Dendritic cell treated with granulocyte-macrophage colony-stimulating factor and Interleukin-4, amounts not matched to agents 40 ng/mL and 50 ng/mL, for 4 days (primary cell): ENCODE results near the gene E2F8.

Source experiments
- H3K27ac Mint-ChIP-seq: one replicate; pipeline ENCODE4 v1.8.0; 2022; ENCODE audit warnings: mild to moderate bottlenecking, mixed read lengths
- H3K27me3 Mint-ChIP-seq: one replicate; pipeline ENCODE4 v1.8.0; 2022; ENCODE audit warnings: mild to moderate bottlenecking, mixed read lengths
- H3K36me3 Mint-ChIP-seq: one replicate; pipeline ENCODE4 v1.8.0; 2022; ENCODE audit warnings: low read depth, mixed read lengths
- H3K4me1 Mint-ChIP-seq: one replicate; pipeline ENCODE4 v1.8.0; 2022; ENCODE audit warnings: low read depth, mixed read lengths
- H3K4me3 Mint-ChIP-seq: one replicate; pipeline ENCODE4 v1.8.0; 2022; ENCODE audit warnings: mild to moderate bottlenecking, moderate library complexity, mixed read lengths
- H3K9me3 Mint-ChIP-seq: one replicate; pipeline ENCODE4 v1.8.0; 2022; ENCODE audit warnings: mixed read lengths
- intact Hi-C: fragments of 100-400 bp; cut with micrococcal nuclease; formaldehyde crosslinking; loops from one replicate; pipeline ENCODE4 v1.15.0; 2022

Gene E2F8

DNA sequence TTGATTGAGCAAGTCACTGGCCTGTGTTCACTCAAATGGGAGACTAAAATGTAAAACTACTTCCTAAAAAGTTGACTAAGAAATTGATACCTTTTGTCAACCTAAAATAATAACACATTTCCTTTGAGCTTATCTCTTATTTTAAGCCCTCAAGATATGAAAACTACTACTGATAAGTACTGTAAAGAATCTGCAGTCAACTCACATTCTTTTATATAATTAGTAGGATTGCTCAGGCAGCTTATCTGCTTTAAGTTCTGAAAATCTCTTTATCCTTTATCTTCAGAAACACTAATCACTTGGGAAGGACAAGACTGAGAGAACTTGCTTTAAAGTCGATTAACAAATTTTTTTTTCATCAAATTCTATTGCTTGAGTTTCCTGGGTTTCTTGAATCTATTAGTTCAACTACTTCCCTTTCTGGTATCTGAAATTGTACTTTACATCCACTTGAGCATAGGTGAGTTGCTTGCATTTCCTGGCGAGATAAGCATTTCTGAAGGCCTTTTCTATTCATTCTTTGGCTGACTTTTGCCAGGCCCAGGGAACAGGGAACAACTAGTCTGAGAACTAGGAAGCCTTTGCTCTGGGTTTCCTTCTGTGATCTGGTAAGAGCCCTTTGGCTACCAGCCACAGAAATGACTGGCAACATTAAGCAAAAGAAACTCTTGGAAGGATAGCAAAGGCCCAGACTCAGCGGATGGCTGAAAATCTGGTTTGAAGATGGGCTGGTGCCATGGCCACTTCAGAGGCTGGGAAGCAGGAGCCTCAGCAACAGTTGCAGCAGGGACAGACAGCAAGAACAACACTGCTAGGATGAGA lies 19.6 kb downstream of the E2F8 start:
- H3K4me3 Mint-ChIP-seq = no peak overlapping the region

DNA sequence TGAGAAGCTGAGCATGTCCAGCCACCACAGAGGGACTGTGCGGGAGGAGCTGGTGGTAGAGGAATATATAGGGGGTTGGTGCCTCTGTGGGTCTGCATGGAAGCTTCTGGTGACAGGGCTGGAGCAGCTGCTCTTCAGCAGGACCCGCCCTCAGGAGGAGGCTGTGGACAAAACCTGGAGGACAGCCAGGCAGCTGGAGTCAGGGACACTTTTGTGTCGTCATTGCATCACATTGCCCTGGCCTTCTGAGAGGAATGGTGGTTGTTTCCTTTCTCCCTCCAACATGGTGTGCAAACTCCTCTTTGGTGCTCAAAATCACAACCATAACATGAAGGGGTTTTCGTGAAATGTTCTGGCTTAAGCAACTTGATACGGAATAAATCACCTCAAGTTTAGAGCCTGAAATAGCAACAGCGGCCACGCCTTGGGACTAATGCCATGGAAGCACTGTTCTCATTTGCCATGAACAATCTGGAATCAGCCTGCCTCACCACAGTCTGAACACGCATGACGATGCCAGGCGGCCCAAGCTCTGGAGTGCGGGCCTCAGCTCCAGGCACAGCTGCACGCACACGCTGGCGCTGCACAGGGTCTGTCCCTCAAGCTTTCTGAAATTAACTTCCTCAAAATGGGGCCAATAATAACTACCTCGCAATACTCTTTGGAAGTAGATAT lies 21.8 kb downstream of the E2F8 start:
- H3K4me1 Mint-ChIP-seq = no peaks in the 10 kb centered on the region
- peaks cover 1% of the 10 kb centered on the region for H3K27me3 Mint-ChIP-seq
- H3K36me3 Mint-ChIP-seq = no peaks in the 10 kb centered on the region
- H3K4me3 Mint-ChIP-seq = no peak overlapping the region
- intact Hi-C loops = no loop called here
- no peaks in the 10 kb centered on the region for H3K9me3 Mint-ChIP-seq
- no peak overlapping the region for H3K27ac Mint-ChIP-seq

More for the DNA sequence above, 19.6 kb downstream of the E2F8 start:
- H3K36me3 Mint-ChIP-seq = no peaks in the 10 kb centered on the region
- H3K9me3 Mint-ChIP-seq = no peaks in the 10 kb centered on the region
- no peak overlapping the region for H3K27ac Mint-ChIP-seq
- H3K27me3 Mint-ChIP-seq = no peaks in the 10 kb centered on the region
- H3K4me1 Mint-ChIP-seq = no peaks in the 10 kb centered on the region
- intact Hi-C loops = no loop called here

DNA sequence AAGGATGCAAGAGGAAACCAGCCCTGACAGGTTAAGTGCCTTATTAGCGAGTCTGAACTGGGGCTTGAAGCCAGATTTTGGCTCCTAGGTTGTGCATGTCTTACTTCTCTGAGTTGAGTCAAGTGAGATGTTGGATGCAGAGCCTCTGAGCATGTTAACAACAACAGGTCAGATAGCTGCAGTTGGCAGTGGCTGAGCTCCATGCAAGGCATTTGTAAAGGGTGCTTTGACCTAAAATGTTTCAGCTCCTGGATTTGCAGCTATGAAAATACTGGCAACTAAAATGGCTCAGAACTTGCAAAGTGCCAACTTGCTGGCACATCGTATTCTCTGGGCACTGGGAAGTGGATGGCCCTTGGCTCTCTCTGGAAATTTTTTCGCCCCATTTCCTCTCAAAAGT lies 22.5 kb downstream of the E2F8 start:
- no peak overlapping the region for H3K4me3 Mint-ChIP-seq
- no peaks in the 10 kb centered on the region for H3K4me1 Mint-ChIP-seq
- H3K9me3 Mint-ChIP-seq = no peaks in the 10 kb centered on the region
- peaks cover 1% of the 10 kb centered on the region for H3K27me3 Mint-ChIP-seq
- intact Hi-C loops = no loop called here
- no peak overlapping the region for H3K27ac Mint-ChIP-seq
- no peaks in the 10 kb centered on the region for H3K36me3 Mint-ChIP-seq

DNA sequence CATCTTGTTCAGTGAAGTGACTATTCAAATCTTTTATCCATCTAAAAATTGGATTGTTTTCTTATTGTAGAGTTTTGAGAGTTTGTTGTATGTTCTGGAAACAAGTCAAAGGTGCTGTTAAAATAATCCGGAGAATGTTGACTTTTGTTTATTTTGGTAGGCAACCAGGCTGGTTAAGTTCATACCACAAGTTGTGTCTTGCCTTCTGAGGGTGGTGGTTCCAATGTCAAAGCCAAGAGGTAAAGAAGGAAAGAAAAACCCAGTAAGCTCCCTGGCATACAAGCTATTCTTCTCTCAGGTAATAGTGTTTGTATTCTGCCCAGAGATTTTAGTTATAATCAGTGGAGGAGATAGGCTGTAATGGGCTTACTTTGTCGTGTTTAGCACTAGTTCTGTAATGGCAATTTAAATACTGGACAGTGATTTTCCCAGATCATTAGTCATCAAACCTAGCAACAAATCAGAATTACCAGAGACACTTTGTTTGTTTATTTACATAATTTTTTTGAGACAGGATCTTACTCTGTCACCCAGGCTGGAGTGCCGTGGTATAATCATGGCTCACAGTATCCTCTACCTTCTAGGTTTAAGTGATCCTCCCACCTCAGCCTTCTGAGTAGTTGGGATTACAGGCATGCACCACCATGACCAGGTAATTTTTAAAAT lies 23.9 kb downstream of the E2F8 start:
- H3K27ac Mint-ChIP-seq = no peak overlapping the region
- no peak overlapping the region for H3K4me3 Mint-ChIP-seq
- no peaks in the 10 kb centered on the region for H3K9me3 Mint-ChIP-seq
- H3K4me1 Mint-ChIP-seq = no peaks in the 10 kb centered on the region
- peaks cover 1% of the 10 kb centered on the region for H3K27me3 Mint-ChIP-seq
- H3K36me3 Mint-ChIP-seq = no peaks in the 10 kb centered on the region
- intact Hi-C loops = no loop called here

DNA sequence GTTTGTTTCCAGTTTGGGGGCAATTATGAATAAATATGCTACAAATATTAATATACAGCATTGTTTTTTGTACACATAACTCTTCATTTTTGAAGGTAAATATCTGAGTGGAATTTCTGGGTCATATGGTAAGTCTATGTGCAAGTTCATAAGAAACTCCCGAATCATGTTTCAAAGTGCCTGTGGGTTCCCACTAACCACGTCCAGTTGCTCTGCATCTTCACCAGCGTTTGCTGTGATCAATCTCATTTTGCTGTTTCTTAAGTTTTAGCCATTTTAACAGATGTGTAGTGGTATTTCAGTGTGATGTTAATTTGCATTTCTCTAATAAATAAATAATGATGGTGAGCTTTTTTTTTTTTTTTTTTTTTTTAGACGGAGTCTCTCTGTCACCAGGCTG lies 24.7 kb downstream of the E2F8 start:
- Mint-ChIP-seq H3K27me3 (peaks cover 1% of the 10 kb centered on the region), H3K4me1 (no peaks in the 10 kb centered on the region), H3K36me3 (no peaks in the 10 kb centered on the region), H3K9me3 (no peaks in the 10 kb centered on the region), H3K4me3 (no peak overlapping the region), H3K27ac (no peak overlapping the region)
- intact Hi-C loops = no loop called here

DNA sequence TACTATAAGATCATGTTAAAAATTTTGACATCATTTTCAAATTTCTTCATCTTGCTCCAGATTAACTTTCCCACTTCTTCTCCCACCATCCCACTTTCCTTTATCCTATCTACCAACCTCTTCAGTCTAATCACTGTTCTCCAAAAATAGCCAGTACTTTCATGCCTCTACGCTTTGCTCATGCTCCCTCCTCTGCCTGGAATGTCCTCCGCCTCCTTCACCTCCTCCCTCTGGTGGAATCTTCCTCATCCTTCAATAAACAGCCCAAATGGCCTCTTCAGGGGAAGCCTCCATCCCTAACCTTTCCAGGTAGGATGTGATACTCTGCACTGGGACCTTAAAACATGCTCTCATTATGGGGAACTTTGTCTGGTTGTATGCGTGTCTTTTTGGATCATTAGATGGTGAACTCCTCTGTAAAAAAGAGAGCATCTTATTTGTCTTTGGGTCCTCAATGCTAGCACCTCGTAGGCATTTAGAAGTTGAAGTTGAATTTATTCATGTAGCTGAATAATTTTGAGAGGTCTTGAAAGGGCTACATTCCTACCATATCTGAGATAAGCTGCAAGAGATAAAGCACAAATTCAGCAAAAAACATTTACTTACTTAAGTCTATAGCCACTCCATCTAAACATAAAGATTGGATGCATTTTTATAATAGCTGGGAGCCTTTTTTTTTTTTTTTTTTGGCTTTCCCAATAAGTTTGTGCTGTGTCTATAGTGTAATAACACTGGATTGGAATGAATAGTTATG lies 31.0 kb downstream of the E2F8 start:
- Mint-ChIP-seq H3K27me3 (no peaks in the 10 kb centered on the region), H3K9me3 (no peaks in the 10 kb centered on the region), H3K27ac (no peak overlapping the region), H3K4me1 (no peaks in the 10 kb centered on the region), H3K4me3 (no peak overlapping the region), H3K36me3 (no peaks in the 10 kb centered on the region)
- intact Hi-C loops = no loop called here

DNA sequence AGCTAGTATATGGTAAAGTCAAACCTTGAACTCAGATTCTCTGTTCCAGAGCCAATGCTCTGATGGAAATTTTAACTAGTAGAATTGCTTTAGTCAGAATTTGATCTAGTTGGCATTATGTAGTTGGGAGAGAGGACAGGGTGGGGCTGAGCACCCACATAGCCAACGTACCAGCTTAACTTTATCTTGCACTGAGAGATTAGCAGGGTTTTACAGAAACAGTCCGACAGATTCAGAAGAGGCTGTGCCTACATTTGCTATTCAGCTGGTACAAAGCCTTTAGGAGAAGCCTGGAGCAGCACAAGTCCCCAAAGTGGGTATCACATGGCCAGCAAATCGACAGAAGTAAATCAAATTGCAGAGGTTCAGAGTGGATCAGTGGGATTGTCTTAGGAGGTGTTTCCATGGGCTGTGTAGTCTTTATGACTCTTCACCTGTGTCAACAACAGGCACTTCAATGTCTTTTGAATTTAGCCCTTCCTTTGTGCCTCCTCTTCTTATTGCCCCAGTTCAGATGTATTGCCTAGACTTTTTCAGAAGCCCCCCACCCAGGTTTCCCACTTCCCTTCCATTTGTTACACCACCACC lies 31.7 kb downstream of the E2F8 start:
- no peaks in the 10 kb centered on the region for H3K9me3 Mint-ChIP-seq
- H3K27ac Mint-ChIP-seq = no peak overlapping the region
- no peaks in the 10 kb centered on the region for H3K27me3 Mint-ChIP-seq
- H3K36me3 Mint-ChIP-seq = no peaks in the 10 kb centered on the region
- intact Hi-C loops = no loop called here
- no peak overlapping the region for H3K4me3 Mint-ChIP-seq
- H3K4me1 Mint-ChIP-seq = no peaks in the 10 kb centered on the region

DNA sequence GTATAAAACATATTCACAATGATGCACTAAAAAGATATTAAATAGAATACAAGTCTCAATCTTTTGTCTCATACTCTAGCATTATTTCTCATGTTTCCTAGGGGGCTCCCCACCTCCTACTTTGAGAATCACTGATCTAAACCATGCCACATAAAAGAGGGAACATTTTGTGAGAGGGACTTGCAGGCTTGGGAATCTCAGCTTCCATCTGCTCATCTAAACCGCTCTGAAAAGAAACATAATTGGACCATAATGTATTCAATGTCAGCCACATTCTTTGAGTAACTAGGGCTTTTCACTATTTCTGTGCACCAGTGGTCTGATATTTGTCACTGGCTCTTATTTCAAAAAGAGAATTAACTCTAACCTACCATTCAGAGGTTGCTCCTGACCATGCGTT lies 32.6 kb downstream of the E2F8 start:
- H3K27ac Mint-ChIP-seq = no peak overlapping the region
- intact Hi-C loops = no loop called here
- no peaks in the 10 kb centered on the region for H3K4me1 Mint-ChIP-seq
- no peaks in the 10 kb centered on the region for H3K9me3 Mint-ChIP-seq
- no peaks in the 10 kb centered on the region for H3K36me3 Mint-ChIP-seq
- H3K4me3 Mint-ChIP-seq = no peak overlapping the region
- no peaks in the 10 kb centered on the region for H3K27me3 Mint-ChIP-seq

DNA sequence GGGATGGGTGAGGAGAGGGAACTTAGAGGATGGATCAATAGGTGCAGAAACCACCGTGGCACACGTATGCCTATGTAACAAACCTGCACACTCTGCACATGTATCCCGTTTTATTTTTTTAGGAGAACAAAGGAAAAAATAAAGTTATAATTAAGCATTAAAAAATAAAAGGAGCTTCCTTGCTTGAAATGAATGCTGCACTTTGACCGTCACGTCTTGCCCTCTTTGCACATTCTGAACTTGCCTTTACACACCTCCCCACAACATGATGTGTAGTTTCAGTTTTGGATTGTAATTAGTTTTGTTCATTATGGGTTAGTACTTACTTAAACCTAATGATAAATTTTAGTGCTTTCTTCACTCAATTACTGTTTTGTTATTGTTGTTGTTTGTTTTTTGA lies 35.9 kb downstream of the E2F8 start:
- Mint-ChIP-seq H3K27ac (no peak overlapping the region), H3K4me3 (no peak overlapping the region), H3K27me3 (no peaks in the 10 kb centered on the region), H3K36me3 (no peaks in the 10 kb centered on the region), H3K4me1 (peaks cover 9% of the 10 kb centered on the region), H3K9me3 (no peaks in the 10 kb centered on the region)
- intact Hi-C loops = no loop called here

DNA sequence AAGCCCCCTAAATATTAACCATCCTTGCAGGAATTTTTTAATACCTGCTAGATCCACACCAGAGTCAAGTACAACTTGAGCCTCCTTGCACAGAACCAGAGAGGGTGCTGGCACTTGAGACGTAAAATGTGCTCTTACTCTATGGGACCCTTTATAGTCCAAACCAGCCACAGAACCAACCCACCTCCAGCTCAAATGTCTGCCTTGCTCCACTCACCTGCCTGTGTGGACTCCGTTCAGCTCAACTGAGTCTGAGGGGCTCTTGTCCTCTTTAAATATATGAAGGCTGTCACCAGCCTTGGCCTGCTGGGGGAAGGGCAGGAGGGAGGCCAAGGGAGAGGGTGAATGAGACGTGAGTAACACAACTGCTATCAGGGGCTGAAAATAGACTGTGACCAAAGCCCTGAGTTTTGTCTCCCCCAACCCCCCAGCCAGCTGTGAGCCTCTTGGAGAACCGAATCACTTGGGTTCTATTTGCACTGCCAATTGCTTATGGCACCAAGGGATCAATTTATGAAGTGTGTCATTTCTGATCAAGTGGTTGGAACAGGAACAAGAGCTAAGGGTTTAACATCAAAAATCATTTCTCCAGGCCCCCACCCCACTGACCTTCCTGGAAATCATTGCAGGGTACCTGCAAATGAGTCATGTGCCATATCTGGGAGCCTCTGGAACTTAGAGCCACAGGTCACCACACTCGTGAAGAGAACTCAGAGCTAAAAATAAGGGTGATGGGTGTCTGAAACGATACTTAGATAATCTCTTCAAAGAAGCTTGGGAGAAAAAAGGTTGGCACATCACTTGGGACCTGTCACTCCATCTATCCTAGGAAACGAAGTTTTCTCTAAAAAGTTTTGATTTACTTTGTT lies 38.8 kb downstream of the E2F8 start, which contains the start of gene CSRP3:
TSS of gene CSRP3 (minus strand) at position 247 of the 869 bp plus-strand sequence. CDS start 9,535 bp downstream, outside the sequence.
- no peak within 1 kb of the TSS for H3K27ac Mint-ChIP-seq
- intact Hi-C loops = no loop called here
- H3K4me3 Mint-ChIP-seq = no peak within 1 kb of the TSS
- H3K9me3 Mint-ChIP-seq = no peaks in the 10 kb centered on the region
- H3K4me1 Mint-ChIP-seq = peaks cover 9% of the 10 kb centered on the region
- no peaks in the 10 kb centered on the region for H3K36me3 Mint-ChIP-seq
- H3K27me3 Mint-ChIP-seq = no peaks in the 10 kb centered on the region

DNA sequence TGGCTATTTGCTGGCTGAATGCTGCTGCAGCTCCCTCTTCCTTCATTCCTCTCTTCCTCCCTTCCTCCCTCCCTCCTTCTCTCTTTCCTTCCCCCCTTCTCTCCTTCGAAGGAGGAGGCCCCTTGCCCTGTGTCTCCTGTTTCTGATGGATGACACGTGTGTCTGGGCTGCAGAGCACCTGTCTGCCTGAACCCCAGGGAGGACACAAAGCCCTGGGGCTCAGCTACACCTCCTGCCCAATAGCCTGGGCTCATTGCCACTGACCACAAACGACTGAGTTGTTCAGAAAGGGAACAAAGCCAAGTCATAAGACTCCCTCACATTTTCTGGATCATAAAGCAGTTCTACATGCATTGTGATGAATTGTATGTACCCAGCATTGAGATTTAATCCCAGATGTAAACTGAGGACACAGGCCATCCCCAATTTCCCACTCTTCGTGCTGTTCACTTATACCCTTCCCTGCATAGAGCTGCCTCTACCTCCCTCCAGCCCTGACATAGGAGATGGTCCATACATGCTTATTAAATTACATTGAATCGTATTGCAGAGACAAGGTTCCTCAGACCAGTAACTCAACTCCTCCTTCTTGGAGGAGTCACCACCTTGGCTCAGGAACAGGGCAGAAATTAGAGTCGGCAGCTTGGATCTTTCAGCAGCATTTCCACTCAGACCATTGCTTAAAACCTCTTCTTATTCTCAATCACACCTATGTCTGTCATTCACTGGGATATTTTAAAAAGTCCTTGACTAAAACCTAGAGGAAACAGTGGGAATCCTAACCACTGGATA lies 40.1 kb downstream of the E2F8 start:
- peaks cover 9% of the 10 kb centered on the region for H3K4me1 Mint-ChIP-seq
- H3K36me3 Mint-ChIP-seq = no peaks in the 10 kb centered on the region
- no peaks in the 10 kb centered on the region for H3K9me3 Mint-ChIP-seq
- no peaks in the 10 kb centered on the region for H3K27me3 Mint-ChIP-seq
- intact Hi-C loops = no loop called here
- H3K27ac Mint-ChIP-seq = no peak overlapping the region
- H3K4me3 Mint-ChIP-seq = no peak overlapping the region

DNA sequence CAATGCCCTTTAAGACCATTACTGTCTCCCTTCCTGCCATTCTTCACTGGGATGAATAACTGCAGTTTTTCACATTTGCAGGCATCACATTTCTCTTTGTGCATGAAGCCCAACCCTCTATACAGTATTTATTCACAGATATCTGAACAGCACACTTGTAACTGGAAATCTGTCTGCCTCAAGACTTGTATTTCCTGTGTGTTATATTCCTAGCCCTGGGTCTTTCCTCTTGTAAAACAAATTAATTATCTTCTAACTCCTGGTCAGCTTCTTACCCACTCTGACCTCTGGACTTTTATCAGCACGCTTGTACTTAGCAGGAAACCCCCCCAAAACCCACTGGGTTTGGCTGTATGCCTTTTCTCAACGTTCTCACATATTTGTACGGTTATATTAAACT lies 41.0 kb downstream of the E2F8 start:
- no peak overlapping the region for H3K4me3 Mint-ChIP-seq
- no peak overlapping the region for H3K27ac Mint-ChIP-seq
- H3K9me3 Mint-ChIP-seq = no peaks in the 10 kb centered on the region
- peaks cover 9% of the 10 kb centered on the region for H3K4me1 Mint-ChIP-seq
- no peaks in the 10 kb centered on the region for H3K36me3 Mint-ChIP-seq
- H3K27me3 Mint-ChIP-seq = no peaks in the 10 kb centered on the region
- intact Hi-C loops = no loop called here
